Liver (tissue), 3 donors: ENCODE measurements around the gene NPTN.
A peak's percentile ranks its signal among the peaks of the same experiment; 100 is the strongest.

Experiments
- SP1 ChIP-seq: IDR thresholded peaks from 2 replicates; pipeline ENCODE4 v1.6.1; 2018; ENCODE audit warnings: antibody characterized with exemption, mild to moderate bottlenecking
- YY1 ChIP-seq: IDR thresholded peaks from 2 replicates; pipeline ENCODE4 v1.6.1; 2016; ENCODE audit warnings: antibody characterized with exemption, mild to moderate bottlenecking
- TF ChIP-seq, protein P1 (sequence below): fragments of 150-350 bp; IDR thresholded peaks from 2 replicates; pipeline ENCODE4 v1.5.1; 2017; ENCODE audit warnings: improper control_type of control experiment, low read depth, low read length; ENCODE audit not compliant: missing input control
- TF ChIP-seq, protein P2 (sequence below): IDR thresholded peaks from 2 replicates; pipeline ENCODE4 v1.6.1; 2016; ENCODE audit warnings: antibody characterized with exemption
- donor health status: healthy.
- donor health status: healthy.

DNA sequence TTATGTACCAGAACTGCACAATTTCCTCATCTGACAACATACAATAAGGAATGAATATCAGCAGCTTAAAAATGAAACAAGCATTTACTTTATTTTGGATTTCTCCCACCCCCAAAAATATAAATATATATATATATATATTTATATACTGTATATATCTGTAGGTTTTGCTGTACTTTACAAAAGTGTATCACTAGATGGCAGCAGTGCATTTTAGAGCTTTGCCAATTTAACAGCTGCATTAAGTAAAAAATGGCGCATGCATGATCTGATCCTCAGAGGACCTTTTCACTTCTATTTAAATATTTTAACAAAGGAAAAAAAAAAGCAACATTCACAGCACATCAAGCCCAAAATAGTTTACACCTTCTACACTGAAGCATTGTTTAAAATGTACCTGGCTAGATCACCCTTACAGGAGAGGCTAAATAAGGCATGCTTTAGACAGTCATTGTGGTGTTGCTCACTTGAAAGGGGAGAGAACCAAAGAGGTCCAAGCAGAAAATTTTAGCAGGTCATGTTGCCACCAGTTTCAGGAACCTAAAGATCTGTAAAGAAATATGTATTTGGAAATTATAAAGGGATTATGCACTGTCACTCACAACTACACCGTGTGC lies 72.6 kb downstream of the NPTN start:
- TF ChIP-seq SP1 (no peak), YY1 (no peak)
- TF ChIP-seq, protein P1, sequence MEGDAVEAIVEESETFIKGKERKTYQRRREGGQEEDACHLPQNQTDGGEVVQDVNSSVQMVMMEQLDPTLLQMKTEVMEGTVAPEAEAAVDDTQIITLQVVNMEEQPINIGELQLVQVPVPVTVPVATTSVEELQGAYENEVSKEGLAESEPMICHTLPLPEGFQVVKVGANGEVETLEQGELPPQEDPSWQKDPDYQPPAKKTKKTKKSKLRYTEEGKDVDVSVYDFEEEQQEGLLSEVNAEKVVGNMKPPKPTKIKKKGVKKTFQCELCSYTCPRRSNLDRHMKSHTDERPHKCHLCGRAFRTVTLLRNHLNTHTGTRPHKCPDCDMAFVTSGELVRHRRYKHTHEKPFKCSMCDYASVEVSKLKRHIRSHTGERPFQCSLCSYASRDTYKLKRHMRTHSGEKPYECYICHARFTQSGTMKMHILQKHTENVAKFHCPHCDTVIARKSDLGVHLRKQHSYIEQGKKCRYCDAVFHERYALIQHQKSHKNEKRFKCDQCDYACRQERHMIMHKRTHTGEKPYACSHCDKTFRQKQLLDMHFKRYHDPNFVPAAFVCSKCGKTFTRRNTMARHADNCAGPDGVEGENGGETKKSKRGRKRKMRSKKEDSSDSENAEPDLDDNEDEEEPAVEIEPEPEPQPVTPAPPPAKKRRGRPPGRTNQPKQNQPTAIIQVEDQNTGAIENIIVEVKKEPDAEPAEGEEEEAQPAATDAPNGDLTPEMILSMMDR = peak; percentile 33
- TF ChIP-seq, protein P2, sequence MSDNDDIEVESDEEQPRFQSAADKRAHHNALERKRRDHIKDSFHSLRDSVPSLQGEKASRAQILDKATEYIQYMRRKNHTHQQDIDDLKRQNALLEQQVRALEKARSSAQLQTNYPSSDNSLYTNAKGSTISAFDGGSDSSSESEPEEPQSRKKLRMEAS = no peak
